GM19025 (cell line): ENCODE results near the gene ANKRD6.
A peak's percentile ranks its signal among the peaks of the same experiment; 100 is the strongest.
"Not testable (repeated sequence)": the region's sequence is repeated elsewhere in the genome, so short reads cannot be mapped to it uniquely, and the experiment has no call there.

ENCODE experiments used
- ATAC-seq: cut with Tn5 transposase; IDR thresholded peaks from one replicate; pipeline ENCODE4 v1.9.1; 2021; ENCODE audit warnings: mild to moderate bottlenecking, low read depth, moderate library complexity; ENCODE audit not compliant: unreplicated experiment

Gene ANKRD6

DNA sequence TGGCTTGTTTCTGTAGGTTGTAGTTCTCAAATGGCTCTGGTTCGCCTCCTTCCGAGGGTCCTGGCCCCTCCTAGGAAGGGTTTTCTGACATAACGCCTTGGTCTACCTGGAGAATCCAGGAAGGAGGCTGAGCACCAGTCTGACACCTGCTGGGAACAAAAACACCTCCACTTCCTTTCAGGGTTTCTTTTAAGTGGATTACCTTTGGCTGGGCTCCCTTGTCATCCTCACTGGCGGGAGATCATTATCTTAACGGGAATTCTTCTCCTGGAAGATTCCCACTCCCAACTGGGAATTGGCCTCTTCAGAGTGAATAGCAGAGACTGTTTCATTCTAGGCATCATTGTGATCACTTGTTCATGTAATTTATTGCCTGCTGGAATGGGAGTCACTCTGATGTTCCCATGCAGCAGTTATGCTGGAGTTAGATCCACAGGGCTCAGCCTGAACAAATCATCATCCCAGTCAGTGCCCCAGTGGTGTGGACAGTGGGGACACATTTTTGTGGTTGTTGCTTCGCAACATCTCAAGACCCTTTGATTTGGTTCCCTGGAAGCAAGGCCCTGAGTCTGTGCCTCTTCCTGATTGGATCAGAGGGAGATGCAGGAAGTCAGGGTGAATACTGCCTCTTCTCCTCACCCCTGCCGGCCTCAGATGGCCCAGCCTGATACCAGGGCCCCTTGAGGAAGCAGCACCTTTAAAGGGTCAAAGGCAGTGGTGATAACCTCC is 156.5 kb downstream of the ANKRD6 start:
- ATAC-seq = no peak

DNA sequence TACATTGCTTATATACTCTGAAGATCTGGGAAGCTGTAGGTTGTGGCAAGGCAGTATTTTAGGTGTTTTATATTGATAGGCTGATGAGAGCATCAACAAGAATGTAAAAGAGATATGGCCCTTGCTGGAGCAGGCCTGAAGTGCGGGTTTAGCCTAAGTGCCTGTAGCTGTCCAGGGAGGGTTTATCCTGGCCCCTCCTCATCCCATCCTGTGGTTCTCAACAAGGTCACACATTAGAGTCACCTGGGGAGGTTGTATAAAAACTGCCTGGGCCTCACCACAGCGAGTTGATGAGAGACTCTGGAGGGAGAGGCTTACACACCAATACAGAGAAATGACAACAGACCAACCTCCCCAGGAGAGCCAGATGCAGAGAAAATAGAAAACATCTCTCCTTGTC is 157.2 kb downstream of the ANKRD6 start:
- no peak for ATAC-seq

- ATAC-seq = no peak
Measured at GRCh38 chr6:89591745-89592144, 158.8 kb downstream of the ANKRD6 start.

DNA sequence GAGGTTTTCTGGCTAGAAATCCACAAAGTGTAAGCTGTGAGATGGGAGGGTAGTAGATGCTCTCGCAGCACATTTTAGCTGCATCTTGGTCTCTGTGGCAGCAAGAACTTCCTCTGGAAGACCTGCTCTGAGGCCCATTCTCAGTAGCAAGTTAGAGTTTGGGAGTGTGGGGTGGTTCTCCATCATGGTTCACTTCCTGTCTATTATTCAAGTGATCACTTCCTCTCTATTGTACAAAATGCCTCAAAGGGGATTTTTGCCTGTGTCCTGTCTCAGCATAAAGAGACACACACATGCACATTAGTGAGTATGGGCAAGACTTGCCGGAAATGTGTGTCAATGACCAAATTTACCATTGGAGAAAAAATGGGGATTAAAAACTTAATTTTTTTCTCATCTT is 163.1 kb downstream of the ANKRD6 start:
- ATAC-seq = peak; percentile 72

DNA sequence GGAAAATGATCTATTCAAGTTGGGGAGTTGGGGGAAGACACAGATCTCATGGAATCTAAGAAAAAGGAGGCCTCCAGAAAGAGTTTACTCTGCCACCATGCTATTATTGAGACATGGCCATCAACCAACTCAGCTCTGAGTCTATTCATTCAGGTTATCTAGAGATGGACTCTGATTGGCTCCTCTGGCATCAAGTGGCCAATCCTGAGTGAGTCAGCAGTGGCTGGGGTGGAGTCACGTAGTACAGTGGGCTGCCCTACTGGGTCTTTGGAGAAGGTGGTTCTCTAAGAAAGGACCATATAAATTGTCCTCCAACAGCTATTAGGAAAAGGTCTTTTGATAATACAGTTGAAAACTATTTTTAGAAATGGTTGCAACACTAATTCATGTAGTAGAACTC is 163.5 kb downstream of the ANKRD6 start:
- ATAC-seq = no peak

- no peak for ATAC-seq
Measured at GRCh38 chr6:89597372-89597771, 164.4 kb downstream of the ANKRD6 start.

- no peak for ATAC-seq
Measured at GRCh38 chr6:89597988-89598387, 165.0 kb downstream of the ANKRD6 start.

GRCh38 chr6:89599727-89600126 is 166.8 kb downstream of the ANKRD6 start:
- no peak for ATAC-seq

GRCh38 chr6:89602166-89602565 is 169.2 kb downstream of the ANKRD6 start:
- ATAC-seq = no peak

GRCh38 chr6:89604653-89605052 is 171.7 kb downstream of the ANKRD6 start:
- ATAC-seq = no peak

DNA sequence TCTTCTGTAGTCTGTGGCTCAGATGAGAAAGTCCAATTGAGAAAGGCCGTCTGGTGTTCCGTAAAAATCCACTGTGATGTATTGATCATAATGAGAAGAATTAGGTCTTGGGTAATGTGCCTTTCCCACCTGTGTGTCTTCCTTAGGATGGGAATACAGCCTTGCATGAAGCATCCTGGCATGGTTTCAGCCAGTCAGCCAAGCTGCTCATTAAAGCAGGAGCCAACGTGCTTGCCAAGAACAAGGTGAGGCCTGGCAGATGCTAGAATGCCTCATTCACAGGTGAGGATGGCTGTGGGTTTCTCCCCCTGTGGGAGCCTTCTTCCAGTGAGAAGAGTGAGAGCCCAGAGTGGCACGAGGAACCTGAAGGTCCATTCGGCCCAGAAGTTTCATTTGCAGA is 172.9 kb downstream of the ANKRD6 start:
- ATAC-seq = no peak

GRCh38 chr6:89610149-89610642 is 177.2 kb downstream of the ANKRD6 start:
- no peak for ATAC-seq

GRCh38 chr6:89611666-89612065 is 178.7 kb downstream of the ANKRD6 start:
- no peak for ATAC-seq

- no peak for ATAC-seq
Measured at GRCh38 chr6:89612121-89612520, 179.2 kb downstream of the ANKRD6 start.

DNA sequence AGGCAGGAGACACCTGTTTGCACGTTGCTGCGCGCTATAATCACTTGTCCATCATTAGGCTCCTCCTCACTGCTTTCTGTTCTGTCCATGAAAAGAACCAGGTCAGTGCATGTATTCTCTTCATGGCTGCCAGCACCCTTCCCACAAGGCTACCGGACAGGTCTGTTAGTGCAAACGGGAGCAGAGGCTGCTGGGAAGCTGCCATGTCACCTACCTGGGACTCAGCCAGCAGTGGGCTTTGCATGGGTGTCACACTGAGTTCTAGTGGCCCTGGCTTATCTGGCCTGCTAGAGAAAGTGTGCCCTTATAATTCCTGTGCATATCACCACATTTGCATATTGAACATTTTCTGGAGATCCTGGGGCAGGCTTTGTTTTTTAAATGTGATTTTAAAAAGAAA is 180.8 kb downstream of the ANKRD6 start:
- no peak for ATAC-seq

DNA sequence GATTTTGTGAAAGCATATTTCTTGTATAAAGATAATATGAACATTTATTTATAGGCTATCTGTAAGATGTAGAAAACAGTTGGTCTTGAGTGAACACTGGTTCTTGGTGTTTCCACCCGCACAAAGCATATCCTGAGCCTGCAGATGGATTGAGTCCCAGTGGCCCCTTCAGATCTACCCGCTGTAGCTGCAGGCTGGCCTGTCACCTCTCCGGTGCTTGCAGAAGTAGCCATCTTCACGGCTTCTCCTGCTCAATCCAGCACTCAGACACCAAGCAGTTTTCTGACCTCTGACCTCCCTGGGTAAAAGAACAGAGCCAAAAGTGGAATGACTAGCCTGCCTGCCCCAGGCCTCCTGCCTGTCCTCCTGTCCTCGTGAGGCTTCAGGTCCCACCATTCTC is 182.9 kb downstream of the ANKRD6 start:
- no peak for ATAC-seq

DNA sequence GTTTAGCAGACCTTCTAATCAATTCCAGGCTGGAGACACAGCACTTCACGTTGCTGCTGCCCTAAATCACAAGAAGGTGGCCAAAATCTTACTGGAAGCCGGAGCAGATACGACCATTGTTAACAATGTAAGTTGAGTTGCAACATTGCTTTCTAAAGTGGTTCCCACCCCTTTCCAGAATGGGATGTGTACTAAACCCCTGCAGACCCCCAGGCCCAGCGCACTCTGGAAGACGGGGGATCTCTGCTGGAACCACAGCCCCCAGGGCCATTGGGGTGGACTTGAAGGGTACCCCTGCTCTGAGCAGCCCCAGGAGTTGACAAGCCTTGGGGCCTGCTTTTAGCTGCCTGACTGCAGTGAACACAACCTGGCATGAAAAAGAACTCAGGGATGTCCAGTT is 183.6 kb downstream of the ANKRD6 start:
- ATAC-seq = no peak

- no peak for ATAC-seq
Measured at GRCh38 chr6:89618026-89618425, 185.1 kb downstream of the ANKRD6 start.

DNA sequence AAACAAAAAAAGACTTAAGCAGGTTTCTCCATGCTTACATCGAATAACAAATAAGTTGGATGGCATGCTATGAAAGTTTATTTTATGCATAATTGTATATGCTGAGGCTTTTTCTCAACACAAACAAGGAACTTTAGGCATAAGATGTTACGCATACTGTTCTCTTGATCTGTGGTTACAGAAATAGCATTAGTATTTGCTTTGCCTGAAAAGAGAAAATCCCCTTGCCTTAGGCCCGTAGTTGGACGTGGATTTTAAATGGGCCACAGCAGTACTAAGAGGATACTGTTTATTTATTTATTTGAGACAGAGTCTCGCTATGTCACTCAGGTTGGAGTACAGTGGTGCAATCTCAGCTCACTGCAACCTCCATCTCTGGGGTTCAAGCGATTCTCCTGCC is 186.6 kb downstream of the ANKRD6 start:
- no peak for ATAC-seq

GRCh38 chr6:89623749-89624148 is 190.8 kb downstream of the ANKRD6 start:
- ATAC-seq = no peak

DNA sequence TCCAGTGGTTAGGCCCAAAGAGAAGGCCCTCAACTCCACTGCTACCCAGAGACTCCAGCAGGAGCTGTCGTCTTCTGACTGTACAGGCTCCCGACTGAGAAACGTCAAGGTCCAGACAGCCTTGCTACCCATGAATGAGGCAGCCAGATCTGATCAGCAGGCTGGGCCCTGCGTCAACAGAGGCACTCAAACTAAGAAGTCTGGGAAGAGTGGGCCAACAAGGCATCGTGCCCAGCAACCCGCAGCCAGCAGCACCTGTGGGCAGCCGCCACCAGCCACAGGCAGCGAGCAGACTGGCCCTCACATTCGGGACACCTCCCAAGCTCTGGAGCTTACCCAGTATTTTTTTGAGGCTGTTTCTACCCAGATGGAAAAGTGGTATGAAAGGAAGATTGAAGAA is 197.5 kb downstream of the ANKRD6 start:
- ATAC-seq = no peak

GRCh38 chr6:89636412-89636811 is 203.5 kb downstream of the ANKRD6 start:
- not testable (repeated sequence) for ATAC-seq

- ATAC-seq = no peak
Measured at GRCh38 chr6:89637960-89638319, 205.0 kb downstream of the ANKRD6 start.
